Measurements from ENCODE around the gene KIF5C. TPM values are rescaled to one million over a fixed set of nuclear protein-coding genes. Genes with fewer than 3 reads are reported as not detected.

KIF5C gene
- total and polyA plus RNA-seq, 4 donors: 0.06 to 0.25 (median 0.14) TPM

DNA sequence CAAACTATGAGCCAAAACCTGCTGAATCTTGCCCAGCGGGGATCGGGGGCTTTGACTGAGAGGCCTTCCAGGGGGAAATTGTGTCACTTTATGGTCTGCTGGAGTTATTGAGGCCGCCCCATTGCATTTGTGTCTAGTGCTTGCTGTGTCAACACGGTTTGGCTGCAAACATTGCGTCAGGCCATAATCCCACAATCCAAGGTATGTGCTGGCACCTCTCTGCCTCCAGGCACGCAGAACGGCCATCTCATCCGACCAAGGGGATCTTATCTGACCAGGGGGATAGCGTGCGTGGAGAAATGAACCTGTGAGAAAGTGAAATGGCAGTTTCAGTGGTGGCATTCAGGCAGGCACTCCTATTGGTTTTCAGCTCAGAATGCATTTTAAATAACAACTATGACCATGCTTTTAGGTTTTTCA, 145.4 kb downstream of the KIF5C start:
- Histone ChIP-seq H3K27me3 (ENCODE audit: control insufficient read depth in 4 of 4, insufficient read depth in 4 of 4, low read length in 3 of 4) (no peaks in the 10 kb centered on the region), H3K9ac (ENCODE audit: low read depth in 1 of 2, low read length in 2 of 2) (no peak overlapping the region), H3K4me3 (ENCODE audit: low read depth in 1 of 3, low read length in 3 of 3) (no peak overlapping the region), H3K27ac (ENCODE audit: low read depth in 1 of 2, low read length in 2 of 2) (no peak overlapping the region), H3K36me3 (ENCODE audit: control insufficient read depth in 4 of 4, insufficient read depth in 3 of 4, low read depth in 1 of 4, low read length in 3 of 4) (no peaks in the 10 kb centered on the region), H3K4me1 (ENCODE audit: control insufficient read depth in 4 of 4, insufficient read depth in 4 of 4, low read length in 3 of 4) (no peaks in the 10 kb centered on the region), H3K9me3 (ENCODE audit: control insufficient read depth in 4 of 4, low read length in 3 of 4) (no peaks in the 10 kb centered on the region)
- 63% methylated on average over 10 of the region's 10 CpGs for WGBS
- DNase-seq (ENCODE audit: low spot score): no peak
- no peak for TF ChIP-seq TAF1 (conservative IDR thresholded peaks at IDR 0.05)
- no peak for TF ChIP-seq FOXA1 (IDR thresholded peaks at IDR 0.05)
- TF ChIP-seq, protein P1, sequence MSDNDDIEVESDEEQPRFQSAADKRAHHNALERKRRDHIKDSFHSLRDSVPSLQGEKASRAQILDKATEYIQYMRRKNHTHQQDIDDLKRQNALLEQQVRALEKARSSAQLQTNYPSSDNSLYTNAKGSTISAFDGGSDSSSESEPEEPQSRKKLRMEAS (IDR thresholded peaks at IDR 0.05): no peak
- TF ChIP-seq RAD21 (IDR thresholded peaks at IDR 0.05): peak in 1 of 2 donors; percentile 17
- TF ChIP-seq, protein P2, sequence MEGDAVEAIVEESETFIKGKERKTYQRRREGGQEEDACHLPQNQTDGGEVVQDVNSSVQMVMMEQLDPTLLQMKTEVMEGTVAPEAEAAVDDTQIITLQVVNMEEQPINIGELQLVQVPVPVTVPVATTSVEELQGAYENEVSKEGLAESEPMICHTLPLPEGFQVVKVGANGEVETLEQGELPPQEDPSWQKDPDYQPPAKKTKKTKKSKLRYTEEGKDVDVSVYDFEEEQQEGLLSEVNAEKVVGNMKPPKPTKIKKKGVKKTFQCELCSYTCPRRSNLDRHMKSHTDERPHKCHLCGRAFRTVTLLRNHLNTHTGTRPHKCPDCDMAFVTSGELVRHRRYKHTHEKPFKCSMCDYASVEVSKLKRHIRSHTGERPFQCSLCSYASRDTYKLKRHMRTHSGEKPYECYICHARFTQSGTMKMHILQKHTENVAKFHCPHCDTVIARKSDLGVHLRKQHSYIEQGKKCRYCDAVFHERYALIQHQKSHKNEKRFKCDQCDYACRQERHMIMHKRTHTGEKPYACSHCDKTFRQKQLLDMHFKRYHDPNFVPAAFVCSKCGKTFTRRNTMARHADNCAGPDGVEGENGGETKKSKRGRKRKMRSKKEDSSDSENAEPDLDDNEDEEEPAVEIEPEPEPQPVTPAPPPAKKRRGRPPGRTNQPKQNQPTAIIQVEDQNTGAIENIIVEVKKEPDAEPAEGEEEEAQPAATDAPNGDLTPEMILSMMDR (IDR thresholded peaks at IDR 0.05; ENCODE audit: low read depth, low read length, missing input control): no peak

DNA sequence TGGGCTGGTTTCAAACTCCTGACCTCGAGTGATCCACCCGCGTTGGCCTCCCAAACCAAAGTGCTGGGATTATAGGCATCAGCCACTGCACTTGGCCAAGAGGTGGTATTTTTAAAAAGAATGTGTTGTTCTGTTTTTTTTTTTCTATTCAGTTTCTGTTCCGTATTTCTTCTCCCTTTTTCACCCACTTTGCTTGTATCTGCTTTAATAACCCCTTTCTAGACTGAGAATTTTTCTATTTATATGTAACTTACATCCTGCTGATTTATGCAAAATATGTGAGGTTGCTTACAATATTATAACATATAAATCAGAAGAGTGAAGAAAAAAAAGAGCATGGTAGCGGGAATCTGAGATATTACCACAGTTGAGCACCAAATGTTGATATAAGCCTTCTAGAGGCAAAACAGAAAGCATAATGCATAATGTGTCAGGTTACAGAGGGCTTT, 146.3 kb downstream of the KIF5C start:
- no peak for TF ChIP-seq RXRA (IDR thresholded peaks at IDR 0.05)
- TF ChIP-seq HNF4G (IDR thresholded peaks at IDR 0.05): no peak
- no peak for TF ChIP-seq JUND (IDR thresholded peaks at IDR 0.05)
- TF ChIP-seq YY1 (IDR thresholded peaks at IDR 0.05): no peak
- no peak for TF ChIP-seq FOXA2 (IDR thresholded peaks at IDR 0.05)
- TF ChIP-seq, protein P2 (IDR thresholded peaks at IDR 0.05; ENCODE audit: low read depth, low read length, missing input control): no peak
- TF ChIP-seq, protein P3, sequence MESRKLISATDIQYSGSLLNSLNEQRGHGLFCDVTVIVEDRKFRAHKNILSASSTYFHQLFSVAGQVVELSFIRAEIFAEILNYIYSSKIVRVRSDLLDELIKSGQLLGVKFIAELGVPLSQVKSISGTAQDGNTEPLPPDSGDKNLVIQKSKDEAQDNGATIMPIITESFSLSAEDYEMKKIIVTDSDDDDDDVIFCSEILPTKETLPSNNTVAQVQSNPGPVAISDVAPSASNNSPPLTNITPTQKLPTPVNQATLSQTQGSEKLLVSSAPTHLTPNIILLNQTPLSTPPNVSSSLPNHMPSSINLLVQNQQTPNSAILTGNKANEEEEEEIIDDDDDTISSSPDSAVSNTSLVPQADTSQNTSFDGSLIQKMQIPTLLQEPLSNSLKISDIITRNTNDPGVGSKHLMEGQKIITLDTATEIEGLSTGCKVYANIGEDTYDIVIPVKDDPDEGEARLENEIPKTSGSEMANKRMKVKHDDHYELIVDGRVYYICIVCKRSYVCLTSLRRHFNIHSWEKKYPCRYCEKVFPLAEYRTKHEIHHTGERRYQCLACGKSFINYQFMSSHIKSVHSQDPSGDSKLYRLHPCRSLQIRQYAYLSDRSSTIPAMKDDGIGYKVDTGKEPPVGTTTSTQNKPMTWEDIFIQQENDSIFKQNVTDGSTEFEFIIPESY (IDR thresholded peaks at IDR 0.05): no peak
- TF ChIP-seq GABPA (IDR thresholded peaks at IDR 0.05 in 1 of 2, conservative IDR thresholded peaks at IDR 0.05 in 1 of 2): no peak

DNA sequence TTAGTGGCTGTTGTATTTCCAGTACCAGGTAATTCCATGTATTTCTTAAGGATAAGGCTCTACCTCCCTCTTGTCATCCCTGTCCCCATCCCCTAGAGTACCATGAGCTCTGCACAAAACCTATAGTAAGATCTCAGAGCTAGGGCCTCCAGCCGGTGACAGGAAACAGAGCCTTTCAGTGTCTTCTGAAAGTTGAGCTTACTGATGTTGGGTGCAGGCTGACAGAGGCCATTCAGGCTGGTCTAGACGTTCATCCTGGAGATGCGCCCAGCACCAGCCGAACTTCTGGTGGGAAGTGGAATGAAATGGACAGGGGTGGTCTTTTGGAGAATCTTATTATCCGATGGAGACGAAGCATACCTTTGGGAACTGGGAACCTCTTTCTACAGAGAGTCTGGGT, 146.7 kb downstream of the KIF5C start:
- no peaks in the 10 kb centered on the region for H3K9me3 ChIP-seq (ENCODE audit: control insufficient read depth in 4 of 4, low read length in 3 of 4)
- H3K4me1 ChIP-seq (ENCODE audit: control insufficient read depth in 4 of 4, insufficient read depth in 4 of 4, low read length in 3 of 4): no peaks in the 10 kb centered on the region
- no peak for DNase-seq (ENCODE audit: low spot score)
- H3K36me3 ChIP-seq (ENCODE audit: control insufficient read depth in 4 of 4, insufficient read depth in 3 of 4, low read depth in 1 of 4, low read length in 3 of 4): no peaks in the 10 kb centered on the region
- 90% methylated on average over 6 of the region's 6 CpGs for WGBS
- no peak overlapping the region for H3K4me3 ChIP-seq (ENCODE audit: low read depth in 1 of 3, low read length in 3 of 3)
- H3K9ac ChIP-seq (ENCODE audit: low read depth in 1 of 2, low read length in 2 of 2): no peak overlapping the region
- no peaks in the 10 kb centered on the region for H3K27me3 ChIP-seq (ENCODE audit: control insufficient read depth in 4 of 4, insufficient read depth in 4 of 4, low read length in 3 of 4)
- H3K27ac ChIP-seq (ENCODE audit: low read depth in 1 of 2, low read length in 2 of 2): no peak overlapping the region
- TF ChIP-seq, protein P4, sequence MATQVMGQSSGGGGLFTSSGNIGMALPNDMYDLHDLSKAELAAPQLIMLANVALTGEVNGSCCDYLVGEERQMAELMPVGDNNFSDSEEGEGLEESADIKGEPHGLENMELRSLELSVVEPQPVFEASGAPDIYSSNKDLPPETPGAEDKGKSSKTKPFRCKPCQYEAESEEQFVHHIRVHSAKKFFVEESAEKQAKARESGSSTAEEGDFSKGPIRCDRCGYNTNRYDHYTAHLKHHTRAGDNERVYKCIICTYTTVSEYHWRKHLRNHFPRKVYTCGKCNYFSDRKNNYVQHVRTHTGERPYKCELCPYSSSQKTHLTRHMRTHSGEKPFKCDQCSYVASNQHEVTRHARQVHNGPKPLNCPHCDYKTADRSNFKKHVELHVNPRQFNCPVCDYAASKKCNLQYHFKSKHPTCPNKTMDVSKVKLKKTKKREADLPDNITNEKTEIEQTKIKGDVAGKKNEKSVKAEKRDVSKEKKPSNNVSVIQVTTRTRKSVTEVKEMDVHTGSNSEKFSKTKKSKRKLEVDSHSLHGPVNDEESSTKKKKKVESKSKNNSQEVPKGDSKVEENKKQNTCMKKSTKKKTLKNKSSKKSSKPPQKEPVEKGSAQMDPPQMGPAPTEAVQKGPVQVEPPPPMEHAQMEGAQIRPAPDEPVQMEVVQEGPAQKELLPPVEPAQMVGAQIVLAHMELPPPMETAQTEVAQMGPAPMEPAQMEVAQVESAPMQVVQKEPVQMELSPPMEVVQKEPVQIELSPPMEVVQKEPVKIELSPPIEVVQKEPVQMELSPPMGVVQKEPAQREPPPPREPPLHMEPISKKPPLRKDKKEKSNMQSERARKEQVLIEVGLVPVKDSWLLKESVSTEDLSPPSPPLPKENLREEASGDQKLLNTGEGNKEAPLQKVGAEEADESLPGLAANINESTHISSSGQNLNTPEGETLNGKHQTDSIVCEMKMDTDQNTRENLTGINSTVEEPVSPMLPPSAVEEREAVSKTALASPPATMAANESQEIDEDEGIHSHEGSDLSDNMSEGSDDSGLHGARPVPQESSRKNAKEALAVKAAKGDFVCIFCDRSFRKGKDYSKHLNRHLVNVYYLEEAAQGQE (IDR thresholded peaks at IDR 0.05): no peak
- TF ChIP-seq GABPA (IDR thresholded peaks at IDR 0.05 in 1 of 2, conservative IDR thresholded peaks at IDR 0.05 in 1 of 2): no peak
- TF ChIP-seq HNF4G (IDR thresholded peaks at IDR 0.05): no peak
- TF ChIP-seq, protein P1 (IDR thresholded peaks at IDR 0.05): no peak
- TF ChIP-seq FOXA2 (IDR thresholded peaks at IDR 0.05): no peak
- TF ChIP-seq HNF4A (conservative IDR thresholded peaks at IDR 0.05): no peak
- no peak for TF ChIP-seq SP1 (IDR thresholded peaks at IDR 0.05)
- no peak for TF ChIP-seq FOXA1 (IDR thresholded peaks at IDR 0.05)

More for the DNA sequence above, 146.3 kb downstream of the KIF5C start:
- Histone ChIP-seq H3K27ac (ENCODE audit: low read depth in 1 of 2, low read length in 2 of 2) (no peak overlapping the region), H3K9ac (ENCODE audit: low read depth in 1 of 2, low read length in 2 of 2) (no peak overlapping the region), H3K27me3 (ENCODE audit: control insufficient read depth in 4 of 4, insufficient read depth in 4 of 4, low read length in 3 of 4) (no peaks in the 10 kb centered on the region), H3K4me1 (ENCODE audit: control insufficient read depth in 4 of 4, insufficient read depth in 4 of 4, low read length in 3 of 4) (no peaks in the 10 kb centered on the region), H3K36me3 (ENCODE audit: control insufficient read depth in 4 of 4, insufficient read depth in 3 of 4, low read depth in 1 of 4, low read length in 3 of 4) (no peaks in the 10 kb centered on the region), H3K4me3 (ENCODE audit: low read depth in 1 of 3, low read length in 3 of 3) (no peak overlapping the region), H3K9me3 (ENCODE audit: control insufficient read depth in 4 of 4, low read length in 3 of 4) (no peaks in the 10 kb centered on the region)
- DNase-seq (ENCODE audit: low spot score): no peak
- 88% methylated on average over 5 of the region's 5 CpGs for WGBS
